Activated T-cell treated with anti-CD3 and anti-CD28 coated beads, Interleukin-2, amount 50 U/mL, for 24 hours (primary cell): ENCODE results near the gene IRF2.

ENCODE experiments used
- DNase-seq: peaks from one replicate; pipeline ENCODE4 v3.0.0-alpha.2; 2020
- H3K27ac Mint-ChIP-seq: 2 replicates; pipeline ENCODE4 v1.8.0; 2020; ENCODE audit warnings: mild to moderate bottlenecking, mixed read lengths
- H3K27me3 Mint-ChIP-seq: 2 replicates; pipeline ENCODE4 v1.8.0; 2020; ENCODE audit warnings: mixed read lengths
- H3K36me3 Mint-ChIP-seq: 2 replicates; pipeline ENCODE4 v1.8.0; 2020; ENCODE audit warnings: low read depth, mixed read lengths
- H3K4me1 Mint-ChIP-seq: 2 replicates; pipeline ENCODE4 v1.8.0; 2020; ENCODE audit warnings: low read depth, mixed read lengths
- H3K4me3 Mint-ChIP-seq: 2 replicates; pipeline ENCODE4 v1.8.0; 2020; ENCODE audit warnings: mild to moderate bottlenecking, moderate library complexity, mixed read lengths
- H3K9me3 Mint-ChIP-seq: 2 replicates; pipeline ENCODE4 v1.8.0; 2020; ENCODE audit warnings: mixed read lengths

The IRF2 gene

DNA sequence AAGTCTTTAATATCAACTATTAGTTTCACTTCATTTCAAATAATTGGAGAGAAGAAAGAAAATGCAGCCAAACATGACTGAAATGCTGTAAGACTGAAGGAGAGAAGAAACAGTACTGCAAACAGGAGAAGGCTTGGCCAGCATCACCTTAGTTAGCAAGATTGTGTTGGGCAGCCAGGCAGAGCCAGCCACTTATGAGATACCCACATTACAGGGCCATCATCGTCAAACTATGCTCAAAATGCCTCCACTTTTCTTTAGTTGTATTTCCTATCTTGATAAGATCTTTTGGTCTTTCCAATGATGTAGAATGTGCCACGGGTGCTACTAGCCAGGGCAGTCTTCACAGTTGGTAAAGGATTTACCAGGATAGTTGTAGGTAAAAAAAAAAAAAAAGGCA, 10.9 kb upstream of the IRF2 start:
- Mint-ChIP-seq H3K4me1 (peaks cover 37% of the 10 kb centered on the region), H3K4me3 (no peak overlapping the region), H3K36me3 (peaks cover 3% of the 10 kb centered on the region), H3K27ac (no peak overlapping the region), H3K9me3 (no peaks in the 10 kb centered on the region), H3K27me3 (no peaks in the 10 kb centered on the region)
- no peak for DNase-seq

DNA sequence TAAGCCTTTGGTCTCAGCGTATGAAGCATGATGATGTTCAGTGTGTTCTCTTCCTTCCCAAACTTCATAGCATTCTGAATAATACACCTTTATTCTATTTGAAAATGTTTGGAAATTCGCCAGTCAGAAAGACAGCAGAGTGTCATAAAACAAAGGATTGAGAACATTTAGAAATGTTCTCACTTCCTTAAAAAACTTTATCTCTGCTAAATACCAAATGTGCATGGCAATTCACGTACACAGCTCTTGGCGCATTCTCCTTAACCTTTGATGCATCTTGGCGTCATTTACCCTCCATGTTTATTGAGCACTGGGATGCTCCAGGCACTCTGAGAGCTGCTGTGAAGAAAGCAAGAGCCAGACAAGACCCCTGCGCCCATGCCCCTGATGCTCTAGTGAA, 7.2 kb upstream of the IRF2 start:
- Mint-ChIP-seq H3K36me3 (peaks cover 20% of the 10 kb centered on the region), H3K27ac (no peak overlapping the region), H3K4me3 (no peak overlapping the region), H3K4me1 (peaks cover 68% of the 10 kb centered on the region), H3K9me3 (peaks cover 2% of the 10 kb centered on the region), H3K27me3 (no peaks in the 10 kb centered on the region)
- no peak for DNase-seq

- peaks cover 40% of the 10 kb centered on the region for H3K36me3 Mint-ChIP-seq
- H3K27ac Mint-ChIP-seq: peak overlapping the region; percentile 55
- H3K4me1 Mint-ChIP-seq: peaks cover 69% of the 10 kb centered on the region
- no peak overlapping the region for H3K4me3 Mint-ChIP-seq
- H3K9me3 Mint-ChIP-seq: peaks cover 2% of the 10 kb centered on the region
- DNase-seq: no peak
- no peaks in the 10 kb centered on the region for H3K27me3 Mint-ChIP-seq
Measured at GRCh38 chr4:184479516-184479950, 5.2 kb upstream of the IRF2 start.

- Mint-ChIP-seq H3K36me3 (peaks cover 46% of the 10 kb centered on the region), H3K9me3 (peaks cover 2% of the 10 kb centered on the region), H3K27ac (peak overlapping the region; percentile 99), H3K4me3 (peak overlapping the region; percentile 99), H3K4me1 (peaks cover 55% of the 10 kb centered on the region), H3K27me3 (no peaks in the 10 kb centered on the region)
- DNase-seq: no peak
Measured at GRCh38 chr4:184477201-184477999, 3.0 kb upstream of the IRF2 start.

DNA sequence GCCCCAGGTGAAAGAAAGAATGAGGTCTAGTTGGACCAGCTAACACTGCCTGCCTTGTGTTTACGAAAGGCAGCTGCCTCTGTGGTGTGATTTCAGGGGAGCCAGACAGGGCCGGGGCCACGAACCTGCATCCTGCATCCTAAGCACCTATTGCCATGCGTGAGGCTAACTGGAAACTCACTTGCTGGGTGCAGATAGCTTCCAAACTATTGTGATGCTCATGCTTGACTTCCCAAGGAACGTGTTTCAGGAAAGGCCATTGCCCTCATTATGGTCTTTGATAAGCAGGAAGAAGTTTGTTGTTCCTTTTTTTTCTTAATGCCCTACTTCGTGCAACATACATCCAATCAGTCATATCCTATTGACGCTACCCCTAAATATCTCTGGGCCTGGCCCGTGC, 2.3 kb upstream of the IRF2 start:
- Mint-ChIP-seq H3K4me1 (peaks cover 61% of the 10 kb centered on the region), H3K27me3 (no peaks in the 10 kb centered on the region), H3K9me3 (peaks cover 2% of the 10 kb centered on the region), H3K4me3 (peak overlapping the region; percentile 99), H3K27ac (peak overlapping the region; percentile 99), H3K36me3 (peaks cover 52% of the 10 kb centered on the region)
- peak; percentile 52 for DNase-seq

DNA sequence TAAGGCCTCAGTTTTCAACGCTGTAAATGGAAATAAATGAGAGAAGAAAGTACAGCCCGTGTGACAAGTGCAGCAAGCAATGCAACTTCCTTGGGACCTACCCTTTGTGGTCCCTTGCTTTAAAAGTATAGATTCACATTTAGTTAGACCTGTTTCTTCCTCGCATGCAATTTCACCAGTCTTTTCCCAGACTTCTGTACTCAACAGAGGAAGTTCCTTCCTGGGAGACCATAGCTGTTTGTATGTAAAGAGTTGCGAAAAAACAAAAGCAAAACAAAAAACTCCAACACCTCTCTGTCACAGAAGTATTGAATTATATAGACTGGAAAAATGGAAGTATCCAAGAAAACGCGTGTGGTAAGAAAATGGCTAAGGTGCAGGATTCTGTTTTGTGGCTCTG, 1.1 kb upstream of the IRF2 start:
- Mint-ChIP-seq H3K4me1 (peaks cover 60% of the 10 kb centered on the region), H3K9me3 (peaks cover 2% of the 10 kb centered on the region), H3K36me3 (peaks cover 52% of the 10 kb centered on the region), H3K27ac (peak overlapping the region; percentile 99), H3K4me3 (peak overlapping the region; percentile 99), H3K27me3 (no peaks in the 10 kb centered on the region)
- DNase-seq: no peak

DNA sequence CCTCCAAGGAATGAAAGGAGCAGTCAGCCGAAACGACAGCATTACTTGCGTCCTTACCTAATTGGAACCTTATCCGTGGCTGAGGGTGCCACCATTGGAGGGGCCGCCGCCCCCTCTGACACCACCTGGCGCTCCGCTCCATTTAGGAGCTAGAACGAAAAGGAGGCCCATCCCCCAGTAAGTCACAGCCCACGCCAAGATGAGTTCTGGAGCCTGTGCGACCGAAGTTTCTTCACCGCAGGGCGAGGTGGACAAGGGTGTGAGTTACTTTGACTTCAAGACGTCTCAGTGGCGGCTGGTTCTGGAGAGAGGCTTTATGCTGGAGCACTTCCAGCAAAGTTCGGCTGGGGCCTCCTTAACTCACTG, 729 bp upstream of the IRF2 start:
- Mint-ChIP-seq H3K4me3 (peak overlapping the region; percentile 99), H3K36me3 (peaks cover 52% of the 10 kb centered on the region), H3K4me1 (peaks cover 62% of the 10 kb centered on the region), H3K27me3 (no peaks in the 10 kb centered on the region), H3K9me3 (peaks cover 2% of the 10 kb centered on the region), H3K27ac (peak overlapping the region; percentile 99)
- DNase-seq: peak; percentile 83

- peaks cover 60% of the 10 kb centered on the region for H3K4me1 Mint-ChIP-seq
- H3K36me3 Mint-ChIP-seq: peaks cover 58% of the 10 kb centered on the region
- peak; percentile 75 for DNase-seq
- no peaks in the 10 kb centered on the region for H3K27me3 Mint-ChIP-seq
- H3K27ac Mint-ChIP-seq: peak overlapping the region; percentile 99
- H3K9me3 Mint-ChIP-seq: peaks cover under 1% of the 10 kb centered on the region
- H3K4me3 Mint-ChIP-seq: peak overlapping the region; percentile 99
Measured at GRCh38 chr4:184473499-184474262, 669 bp downstream of the IRF2 start.

DNA sequence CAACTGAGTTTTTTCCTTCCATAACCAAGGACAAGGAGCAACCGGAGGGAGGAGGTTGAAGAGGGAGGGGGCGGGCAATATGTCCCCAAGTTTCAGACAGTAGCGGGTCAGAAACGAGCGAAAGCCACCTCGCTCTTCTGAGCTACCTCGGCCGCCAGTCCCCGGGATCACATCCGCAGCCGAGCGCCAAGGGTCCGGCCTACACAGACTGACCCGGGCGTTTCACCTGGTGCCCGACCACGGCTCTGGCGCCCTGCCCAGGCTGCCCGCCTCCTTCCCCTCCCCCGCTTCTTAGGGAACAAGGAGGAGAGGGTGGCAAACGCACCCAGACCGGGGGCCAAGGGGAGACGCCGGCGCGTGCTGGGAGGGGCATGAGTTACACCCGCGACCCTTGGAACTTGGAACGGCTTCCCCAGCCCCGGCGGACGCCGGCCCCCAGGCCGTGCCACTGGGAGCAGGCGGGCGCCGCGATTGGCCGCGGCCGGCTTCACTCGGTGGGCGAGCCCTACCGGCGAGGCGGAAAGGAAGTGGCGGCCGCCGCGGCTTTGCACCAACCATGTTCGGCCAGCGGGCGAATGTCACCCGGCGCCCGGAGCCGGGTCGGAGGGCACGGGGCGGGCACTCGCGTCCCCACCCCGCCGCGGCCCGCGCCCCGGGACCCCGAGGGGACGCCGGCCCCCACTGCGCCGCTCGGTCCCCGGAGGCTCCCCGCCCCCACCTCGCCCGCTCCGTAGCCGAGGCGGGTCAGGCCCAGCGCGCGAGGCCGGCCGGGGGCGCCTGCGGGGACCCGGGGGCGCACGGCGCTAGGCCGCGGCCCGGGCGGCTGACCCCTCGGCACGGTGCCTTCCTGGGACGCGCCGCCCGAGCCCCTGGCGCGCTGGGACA, 1.5 kb downstream of the IRF2 start:
- Mint-ChIP-seq H3K27ac (peak overlapping the region; percentile 95), H3K27me3 (no peaks in the 10 kb centered on the region), H3K4me1 (peaks cover 60% of the 10 kb centered on the region), H3K4me3 (peak overlapping the region; percentile 93), H3K9me3 (no peaks in the 10 kb centered on the region), H3K36me3 (peaks cover 59% of the 10 kb centered on the region)
- peak; percentile 79 for DNase-seq

GRCh38 chr4:184471881-184472613, 2.3 kb downstream of the IRF2 start:
- H3K4me3 Mint-ChIP-seq: peak overlapping the region; percentile 93
- no peaks in the 10 kb centered on the region for H3K9me3 Mint-ChIP-seq
- peaks cover 56% of the 10 kb centered on the region for H3K36me3 Mint-ChIP-seq
- H3K27me3 Mint-ChIP-seq: no peaks in the 10 kb centered on the region
- H3K4me1 Mint-ChIP-seq: peaks cover 61% of the 10 kb centered on the region
- DNase-seq: no peak
- H3K27ac Mint-ChIP-seq: peak overlapping the region; percentile 95

DNA sequence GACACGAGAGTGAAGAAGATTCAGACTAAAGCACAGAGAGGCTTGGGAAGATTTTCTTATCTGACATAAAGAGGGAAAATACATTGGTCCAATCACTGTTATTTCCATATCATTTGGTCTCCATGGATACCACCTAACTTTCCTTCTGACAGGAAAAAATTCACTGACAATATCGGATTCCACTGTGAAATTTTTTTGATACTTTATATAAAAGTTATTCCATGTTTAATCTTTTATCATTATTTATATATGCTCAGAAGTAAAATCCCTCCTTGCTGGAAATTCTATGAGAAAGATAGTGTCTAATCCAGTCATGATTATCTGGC, 3.6 kb downstream of the IRF2 start:
- Mint-ChIP-seq H3K27ac (peak overlapping the region; percentile 69), H3K36me3 (peaks cover 47% of the 10 kb centered on the region), H3K4me3 (no peak overlapping the region), H3K4me1 (peaks cover 59% of the 10 kb centered on the region), H3K9me3 (no peaks in the 10 kb centered on the region), H3K27me3 (no peaks in the 10 kb centered on the region)
- no peak for DNase-seq

GRCh38 chr4:184466634-184467033, 7.7 kb downstream of the IRF2 start:
- DNase-seq: no peak
- H3K27ac Mint-ChIP-seq: peak overlapping the region; percentile 2
- H3K27me3 Mint-ChIP-seq: no peaks in the 10 kb centered on the region
- no peak overlapping the region for H3K4me3 Mint-ChIP-seq
- peaks cover 30% of the 10 kb centered on the region for H3K36me3 Mint-ChIP-seq
- H3K4me1 Mint-ChIP-seq: peaks cover 73% of the 10 kb centered on the region
- H3K9me3 Mint-ChIP-seq: no peaks in the 10 kb centered on the region

GRCh38 chr4:184464759-184465454, 9.4 kb downstream of the IRF2 start:
- no peaks in the 10 kb centered on the region for H3K9me3 Mint-ChIP-seq
- H3K27me3 Mint-ChIP-seq: no peaks in the 10 kb centered on the region
- H3K36me3 Mint-ChIP-seq: peaks cover 29% of the 10 kb centered on the region
- peak overlapping the region; percentile 60 for H3K27ac Mint-ChIP-seq
- H3K4me3 Mint-ChIP-seq: no peak overlapping the region
- no peak for DNase-seq
- peaks cover 77% of the 10 kb centered on the region for H3K4me1 Mint-ChIP-seq
